ENCODE measurements around the gene IFFO2.

The IFFO2 gene

GRCh38 chr1:18977428-18977827 is 21.0 kb upstream of the IFFO2 start:
- H3K9me3 ChIP-seq (ENCODE audit: control insufficient read depth, insufficient read depth, low read length) = no peaks in the 10 kb centered on the region
- no peaks in the 10 kb centered on the region for H3K9me2 ChIP-seq (replicated peaks; ENCODE audit: control insufficient read depth, low read length)
- no peaks in the 10 kb centered on the region for H3F3A ChIP-seq (ENCODE audit: control insufficient read depth, insufficient read depth)
- H3K4me2 ChIP-seq (ENCODE audit: low read length) = no peak overlapping the region
- no peaks in the 10 kb centered on the region for H3K4me1 ChIP-seq (ENCODE audit: control insufficient read depth, low read length)
- H3K27ac ChIP-seq (ENCODE audit: low read depth, low read length) = no peak overlapping the region
- H3K4me3 ChIP-seq (ENCODE audit: low read length) = no peak overlapping the region
- no peaks in the 10 kb centered on the region for H3K36me3 ChIP-seq (ENCODE audit: control insufficient read depth, low read length)
- H3K79me2 ChIP-seq (ENCODE audit: control insufficient read depth, low read length) = no peaks in the 10 kb centered on the region
- TF ChIP-seq, protein P1, sequence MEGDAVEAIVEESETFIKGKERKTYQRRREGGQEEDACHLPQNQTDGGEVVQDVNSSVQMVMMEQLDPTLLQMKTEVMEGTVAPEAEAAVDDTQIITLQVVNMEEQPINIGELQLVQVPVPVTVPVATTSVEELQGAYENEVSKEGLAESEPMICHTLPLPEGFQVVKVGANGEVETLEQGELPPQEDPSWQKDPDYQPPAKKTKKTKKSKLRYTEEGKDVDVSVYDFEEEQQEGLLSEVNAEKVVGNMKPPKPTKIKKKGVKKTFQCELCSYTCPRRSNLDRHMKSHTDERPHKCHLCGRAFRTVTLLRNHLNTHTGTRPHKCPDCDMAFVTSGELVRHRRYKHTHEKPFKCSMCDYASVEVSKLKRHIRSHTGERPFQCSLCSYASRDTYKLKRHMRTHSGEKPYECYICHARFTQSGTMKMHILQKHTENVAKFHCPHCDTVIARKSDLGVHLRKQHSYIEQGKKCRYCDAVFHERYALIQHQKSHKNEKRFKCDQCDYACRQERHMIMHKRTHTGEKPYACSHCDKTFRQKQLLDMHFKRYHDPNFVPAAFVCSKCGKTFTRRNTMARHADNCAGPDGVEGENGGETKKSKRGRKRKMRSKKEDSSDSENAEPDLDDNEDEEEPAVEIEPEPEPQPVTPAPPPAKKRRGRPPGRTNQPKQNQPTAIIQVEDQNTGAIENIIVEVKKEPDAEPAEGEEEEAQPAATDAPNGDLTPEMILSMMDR (IDR thresholded peaks at IDR 0.05; ENCODE audit: low read depth, low read length, poor library complexity, severe bottlenecking) = no peak
- no peak for TF ChIP-seq EZH2phosphoT487 (IDR thresholded peaks at IDR 0.05; ENCODE audit: borderline replicate concordance, low read length)
- peaks cover 15% of the 10 kb centered on the region for H3K27me3 ChIP-seq (ENCODE audit: control insufficient read depth, low read length)
- no peaks in the 10 kb centered on the region; the same call in 1 of the 2 replicates for H4K20me1 ChIP-seq (ENCODE audit: control insufficient read depth, insufficient read depth, low read depth, low read length)

DNA sequence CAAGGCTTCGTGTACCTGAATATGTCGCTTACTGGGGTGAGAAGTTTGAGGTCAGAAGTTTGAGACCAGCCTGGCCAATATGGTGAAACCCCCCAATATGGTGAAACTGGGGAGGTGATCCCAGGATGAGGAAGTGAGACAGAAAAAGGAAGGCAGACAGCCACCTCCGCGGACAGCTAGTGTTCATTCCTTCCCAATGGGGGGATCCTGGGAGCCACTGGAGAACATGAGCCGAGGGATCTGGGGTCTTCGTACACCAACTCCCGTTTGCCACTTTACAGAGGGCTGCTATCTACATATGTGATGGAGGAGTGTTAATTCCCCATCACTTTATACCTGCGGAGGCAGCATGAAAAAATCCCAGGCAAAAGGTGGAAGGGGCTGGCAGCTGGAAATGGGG is 19.6 kb upstream of the IFFO2 start:
- Histone ChIP-seq H3K36me3 (ENCODE audit: control insufficient read depth, low read length) (no peaks in the 10 kb centered on the region), H3K27me3 (ENCODE audit: control insufficient read depth, low read length) (peaks cover 11% of the 10 kb centered on the region), H3K4me2 (ENCODE audit: low read length) (no peak overlapping the region), H3K9me3 (ENCODE audit: control insufficient read depth, insufficient read depth, low read length) (no peaks in the 10 kb centered on the region), H3K27ac (ENCODE audit: low read depth, low read length) (no peak overlapping the region), H3K79me2 (ENCODE audit: control insufficient read depth, low read length) (no peaks in the 10 kb centered on the region), H3K4me3 (ENCODE audit: low read length) (no peak overlapping the region), H3K4me1 (ENCODE audit: control insufficient read depth, low read length) (no peaks in the 10 kb centered on the region), H3K9me2 (replicated peaks; ENCODE audit: control insufficient read depth, low read length) (no peaks in the 10 kb centered on the region), H4K20me1 (ENCODE audit: control insufficient read depth, insufficient read depth, low read depth, low read length) (no peaks in the 10 kb centered on the region; the same call in 1 of the 2 replicates), H3F3A (ENCODE audit: control insufficient read depth, insufficient read depth) (no peaks in the 10 kb centered on the region)
- TF ChIP-seq EZH2phosphoT487 (IDR thresholded peaks at IDR 0.05; ENCODE audit: borderline replicate concordance, low read length) = no peak
- TF ChIP-seq, protein P1 (IDR thresholded peaks at IDR 0.05; ENCODE audit: low read depth, low read length, poor library complexity, severe bottlenecking) = no peak

DNA sequence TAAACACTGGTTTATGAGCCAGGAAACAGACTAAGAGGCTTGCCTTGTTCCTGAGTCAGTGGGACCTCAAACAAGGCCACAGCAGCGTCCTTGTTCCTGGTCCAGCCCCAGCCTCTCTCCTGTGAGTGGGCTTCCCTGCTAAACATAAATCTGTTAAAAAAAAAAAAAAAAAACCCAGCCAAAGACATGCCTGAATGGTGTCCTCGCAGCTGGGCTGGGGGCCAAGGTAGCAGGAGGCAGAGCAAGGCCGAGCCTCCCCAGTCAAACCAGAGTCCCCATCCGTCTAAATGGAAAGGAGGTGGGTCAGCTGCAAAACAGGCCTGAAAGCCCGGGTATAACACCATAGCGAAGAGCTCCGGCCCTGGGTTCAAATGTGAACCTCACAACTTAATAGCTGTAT is 18.1 kb upstream of the IFFO2 start:
- H3K9me3 ChIP-seq (ENCODE audit: control insufficient read depth, insufficient read depth, low read length) = no peaks in the 10 kb centered on the region
- no peaks in the 10 kb centered on the region for H3K36me3 ChIP-seq (ENCODE audit: control insufficient read depth, low read length)
- no peaks in the 10 kb centered on the region for H3K4me1 ChIP-seq (ENCODE audit: control insufficient read depth, low read length)

More for the DNA sequence above, 18.1 kb upstream of the IFFO2 start:
- no peaks in the 10 kb centered on the region; the same call in 1 of the 2 replicates for H4K20me1 ChIP-seq (ENCODE audit: control insufficient read depth, insufficient read depth, low read depth, low read length)
- no peak overlapping the region for H3K27ac ChIP-seq (ENCODE audit: low read depth, low read length)
- TF ChIP-seq, protein P1 (IDR thresholded peaks at IDR 0.05; ENCODE audit: low read depth, low read length, poor library complexity, severe bottlenecking) = no peak
- TF ChIP-seq EZH2phosphoT487 (IDR thresholded peaks at IDR 0.05; ENCODE audit: borderline replicate concordance, low read length) = no peak
- no peaks in the 10 kb centered on the region for H3F3A ChIP-seq (ENCODE audit: control insufficient read depth, insufficient read depth)
- H3K27me3 ChIP-seq (ENCODE audit: control insufficient read depth, low read length) = peaks cover 9% of the 10 kb centered on the region
- no peak overlapping the region for H3K4me2 ChIP-seq (ENCODE audit: low read length)
- H3K79me2 ChIP-seq (ENCODE audit: control insufficient read depth, low read length) = no peaks in the 10 kb centered on the region
- no peak overlapping the region for H3K4me3 ChIP-seq (ENCODE audit: low read length)
- no peaks in the 10 kb centered on the region for H3K9me2 ChIP-seq (replicated peaks; ENCODE audit: control insufficient read depth, low read length)

Measured in DOHH2 (cell line).